Mesenchymal stem cell (in vitro differentiated cells and primary cell): Measurements from ENCODE around the gene PVR.
"Not testable (repeated sequence)": the region's sequence is repeated elsewhere in the genome, so short reads cannot be mapped to it uniquely, and the experiment has no call there.

Experiments
- DNase-seq: peaks from one replicate; pipeline ENCODE4 v3.0.0-alpha.2; 2013
- H2AFZ ChIP-seq: one replicate; pipeline ENCODE4 v1.6.1; 2013; ENCODE audit warnings: low read depth, mild to moderate bottlenecking, control low read depth, inconsistent platforms, low read length, moderate library complexity
- H2AK5ac ChIP-seq: 2 replicates; pipeline ENCODE4 v1.6.1; 2013; ENCODE audit warnings: low read length, moderate library complexity, mild to moderate bottlenecking, inconsistent platforms; ENCODE audit not compliant: severe bottlenecking
- H2BK120ac ChIP-seq: one replicate; pipeline ENCODE4 v1.6.1; 2013; ENCODE audit warnings: low read depth, mild to moderate bottlenecking, inconsistent platforms, low read length, moderate library complexity
- H2BK12ac ChIP-seq, 2 experiments: one replicate each; pipeline ENCODE4 v1.6.1; 2013; ENCODE audit warnings: inconsistent platforms in 2 of 2, low read length in 2 of 2, mild to moderate bottlenecking in 2 of 2, moderate library complexity in 2 of 2, control low read depth in 1 of 2
- H2BK15ac ChIP-seq: one replicate; pipeline ENCODE4 v1.6.1; 2013; ENCODE audit warnings: mild to moderate bottlenecking, low read depth, inconsistent platforms; ENCODE audit not compliant: poor library complexity, severe bottlenecking
- H2BK5ac ChIP-seq: 2 replicates; pipeline ENCODE4 v1.6.1; 2013; ENCODE audit warnings: low read depth, mild to moderate bottlenecking, low read length, control low read depth, inconsistent platforms; ENCODE audit not compliant: poor library complexity, severe bottlenecking
- H3K14ac ChIP-seq, 2 experiments: one replicate each; pipeline ENCODE4 v1.6.1; 2013; ENCODE audit warnings: inconsistent platforms in 2 of 2, low read length in 2 of 2, control low read depth in 1 of 2, mild to moderate bottlenecking in 1 of 2, moderate library complexity in 1 of 2
- H3K18ac ChIP-seq, 2 experiments: one replicate each; pipeline ENCODE4 v1.6.1; 2013; ENCODE audit warnings: inconsistent platforms in 2 of 2, low read length in 2 of 2, control low read depth in 1 of 2, low read depth in 1 of 2, mild to moderate bottlenecking in 1 of 2
- H3K23ac ChIP-seq, 2 experiments: one replicate each; pipeline ENCODE4 v1.6.1; 2013; ENCODE audit warnings: inconsistent platforms in 2 of 2, low read length in 2 of 2, mild to moderate bottlenecking in 2 of 2, moderate library complexity in 2 of 2, control low read depth in 1 of 2
- H3K27ac ChIP-seq: 2 replicates; pipeline ENCODE4 v1.5.1; 2013; ENCODE audit warnings: mild to moderate bottlenecking, moderate library complexity, low read length, control low read depth, inconsistent platforms; ENCODE audit not compliant: poor library complexity, severe bottlenecking
- H3K27me3 ChIP-seq, 2 experiments: 2 replicates each; pipeline versions ENCODE4 v1.6.1 to v1.7.0; 2013; ENCODE audit warnings: low read length in 2 of 2, mild to moderate bottlenecking in 2 of 2, moderate library complexity in 2 of 2, control low read depth in 1 of 2, inconsistent platforms in 1 of 2; ENCODE audit not compliant: control insufficient read depth in 1 of 2, insufficient read depth in 1 of 2
- H3K36me3 ChIP-seq, 2 experiments: 2 replicates each; pipeline versions ENCODE4 v1.6.1 to v1.7.0; 2013; ENCODE audit warnings: low read length in 2 of 2, control low read depth in 1 of 2, inconsistent platforms in 1 of 2, low read depth in 1 of 2, mild to moderate bottlenecking in 1 of 2; ENCODE audit not compliant: insufficient read depth in 2 of 2, control insufficient read depth in 1 of 2
- H3K4ac ChIP-seq, 2 experiments: one replicate each; pipeline ENCODE4 v1.6.1; 2013; ENCODE audit warnings: inconsistent platforms in 2 of 2, low read length in 2 of 2, mild to moderate bottlenecking in 2 of 2, moderate library complexity in 2 of 2, control low read depth in 1 of 2, low read depth in 1 of 2
- H3K4me1 ChIP-seq: 2 replicates; pipeline ENCODE4 v1.6.1; 2013; ENCODE audit warnings: low read depth, low read length, control low read depth; ENCODE audit not compliant: control insufficient read depth, insufficient read depth
- H3K4me2 ChIP-seq: 2 replicates; pipeline ENCODE4 v1.6.1; 2013; ENCODE audit warnings: low read length, mild to moderate bottlenecking, inconsistent platforms; ENCODE audit not compliant: poor library complexity, severe bottlenecking
- H3K4me3 ChIP-seq, 2 experiments: 2 replicates each; pipeline versions ENCODE4 v1.5.1 to v1.7.0; 2013; ENCODE audit warnings: low read length in 2 of 2, mild to moderate bottlenecking in 2 of 2, control low read depth in 1 of 2, low read depth in 1 of 2; ENCODE audit not compliant: insufficient read depth in 1 of 2
- H3K79me1 ChIP-seq: replicated peaks from 2 replicates; pipeline ENCODE4 v1.6.1; 2013; ENCODE audit warnings: mild to moderate bottlenecking, control low read depth, low read length, inconsistent platforms; ENCODE audit not compliant: poor library complexity, severe bottlenecking
- H3K9ac ChIP-seq: 2 replicates; pipeline ENCODE4 v1.7.0; 2013; ENCODE audit warnings: mild to moderate bottlenecking, low read length, moderate library complexity
- H3K9me3 ChIP-seq: 2 replicates; pipeline ENCODE4 v1.7.0; 2013; ENCODE audit warnings: mild to moderate bottlenecking, low read length; ENCODE audit not compliant: control insufficient read depth
- H4K8ac ChIP-seq: one replicate; pipeline ENCODE4 v1.6.1; 2013; ENCODE audit warnings: inconsistent platforms, mild to moderate bottlenecking, low read length, moderate library complexity
- H4K91ac ChIP-seq: one replicate; pipeline ENCODE4 v1.6.1; 2013; ENCODE audit warnings: mild to moderate bottlenecking, low read length, inconsistent platforms
- WGBS: methylation state at CpG from one replicate; pipeline ENCODE4 v1.1.7; 2013; ENCODE audit warnings: mixed read lengths; 5-methylcytosine and 5-hydroxymethylcytosine counted together

Gene PVR

DNA sequence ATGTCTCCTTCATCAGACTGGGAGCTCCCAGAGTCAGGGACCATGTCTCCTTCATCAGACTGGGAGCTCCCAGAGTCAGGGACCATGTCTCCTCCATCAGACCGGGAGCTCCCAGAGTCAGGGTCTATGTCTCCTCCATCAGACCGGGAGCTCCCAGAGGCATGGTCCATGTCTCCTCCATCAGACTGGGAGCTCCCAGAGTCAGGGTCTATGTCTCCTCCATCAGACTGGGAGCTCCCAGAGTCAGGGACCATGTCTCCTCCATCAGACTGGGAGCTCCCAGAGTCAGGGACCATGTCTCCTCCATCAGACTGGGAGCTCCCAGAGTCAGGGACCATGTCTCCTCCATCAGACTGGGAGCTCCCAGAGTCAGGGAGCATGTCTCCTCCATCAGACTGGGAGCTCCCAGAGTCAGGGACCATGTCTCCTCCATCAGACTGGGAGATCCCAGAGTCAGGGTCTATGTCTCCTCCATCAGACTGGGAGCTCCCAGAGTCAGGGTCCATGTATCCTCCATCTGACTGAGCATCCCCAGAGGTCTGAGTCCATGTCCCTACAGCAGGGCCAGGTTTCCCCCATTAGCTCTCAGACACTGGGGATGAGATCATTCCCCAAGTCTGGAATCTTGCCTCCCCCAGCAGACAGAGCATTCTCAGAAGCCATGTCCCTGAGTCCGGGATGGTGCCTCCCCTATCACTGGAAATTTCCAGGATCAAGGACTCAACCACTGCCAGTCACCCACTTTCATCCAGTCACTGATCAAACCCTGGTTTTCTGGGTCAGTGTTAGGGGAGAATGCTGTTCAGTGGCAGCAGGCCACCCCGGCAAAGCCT lies 65.9 kb downstream of the PVR start:
- 100% methylated on average over 2 of the region's 4 CpGs for WGBS
- not testable (repeated sequence) for DNase-seq

DNA sequence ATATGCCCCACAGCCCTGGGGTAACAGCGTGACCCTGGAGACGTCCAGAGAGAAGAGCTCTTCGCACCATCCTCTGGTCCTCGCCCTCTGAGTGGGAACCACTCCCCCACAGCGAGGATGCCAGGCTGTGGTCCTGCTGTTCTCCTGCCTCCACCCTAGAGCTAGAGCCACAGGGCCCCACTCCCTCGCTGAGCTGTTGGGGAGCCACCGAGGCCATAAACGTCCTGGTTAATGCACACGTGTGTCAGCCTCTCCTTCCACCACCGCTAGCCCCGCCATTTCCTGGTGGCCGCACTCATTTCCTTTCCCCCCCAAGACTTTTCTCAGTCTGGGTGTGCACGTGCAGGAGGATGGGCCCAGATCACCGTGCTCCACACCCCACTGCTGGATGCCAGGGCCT lies 66.8 kb downstream of the PVR start:
- Histone ChIP-seq H2AFZ (no peak overlapping the region), H3K9me3 (peaks cover 5% of the 10 kb centered on the region), H3K27ac (no peak overlapping the region), H4K8ac (no peak overlapping the region), H3K4me3 (no peak overlapping the region), H2BK5ac (no peak overlapping the region), H3K9ac (no peak overlapping the region), H3K79me1 (no peaks in the 10 kb centered on the region), H3K4me1 (no peaks in the 10 kb centered on the region), H4K91ac (no peak overlapping the region), H3K18ac (no peak overlapping the region), H3K4ac (no peak overlapping the region), H2AK5ac (no peak overlapping the region), H3K4me2 (no peak overlapping the region), H3K27me3 (peaks cover 4 to 21% of the 10 kb centered on the region in 2 experiments), H3K23ac (no peak overlapping the region), H2BK120ac (no peak overlapping the region), H2BK12ac (no peak overlapping the region), H3K36me3 (no peaks in the 10 kb centered on the region), H3K14ac (no peak overlapping the region), H2BK15ac (no peak overlapping the region)
- WGBS: 91% methylated on average over 14 of the region's 14 CpGs
- no peak for DNase-seq

More for the DNA sequence above, 65.9 kb downstream of the PVR start:
- H3K4ac ChIP-seq, H4K8ac ChIP-seq, H2BK120ac ChIP-seq, H2BK5ac ChIP-seq, H3K36me3 ChIP-seq, H4K91ac ChIP-seq, H3K4me3 ChIP-seq, H3K9ac ChIP-seq, H2BK12ac ChIP-seq, H2BK15ac ChIP-seq, H3K4me2 ChIP-seq, H3K14ac ChIP-seq, H3K27ac ChIP-seq, H3K4me1 ChIP-seq, H3K23ac ChIP-seq, H3K79me1 ChIP-seq, H2AK5ac ChIP-seq, H2AFZ ChIP-seq, H3K9me3 ChIP-seq, H3K18ac ChIP-seq: not testable (repeated sequence)
- peaks cover 4 to 21% of the 10 kb centered on the region in 2 experiments for H3K27me3 ChIP-seq

DNA sequence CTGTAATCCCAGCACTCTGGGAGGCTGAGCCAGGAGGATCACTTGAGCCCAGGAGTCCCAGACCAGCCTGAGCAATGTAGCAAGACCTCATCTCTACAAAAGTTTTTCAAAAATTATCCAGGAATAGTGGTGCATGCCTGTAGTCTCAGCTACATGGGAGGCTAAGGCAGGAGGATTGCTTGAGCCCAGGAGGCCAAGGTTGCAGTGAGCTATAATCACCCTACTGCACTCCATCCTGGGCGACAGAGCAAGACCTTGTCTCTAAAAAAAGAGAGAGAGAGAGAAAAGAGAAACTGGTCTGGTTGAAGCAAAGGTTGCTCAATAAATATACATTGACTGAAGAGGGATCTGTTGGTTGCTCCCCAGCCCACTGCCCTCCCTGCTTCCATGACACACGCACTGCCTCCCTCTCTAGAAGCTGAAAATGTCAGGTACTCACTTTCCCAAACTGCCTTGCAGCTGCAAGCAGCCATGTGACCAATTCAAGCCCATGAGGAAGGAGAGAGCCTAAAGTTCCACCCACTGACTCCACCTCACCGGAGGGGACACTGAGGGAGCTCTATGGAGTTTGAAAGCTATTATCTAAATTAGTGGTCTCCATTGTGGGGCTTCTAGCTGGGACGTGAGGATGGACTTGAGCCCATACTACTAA lies 69.3 kb downstream of the PVR start:
- H3K14ac ChIP-seq: no peak overlapping the region

More for the DNA sequence above, 69.3 kb downstream of the PVR start:
- Histone ChIP-seq H3K4ac (no peak overlapping the region), H3K4me3 (no peak overlapping the region), H3K36me3 (no peaks in the 10 kb centered on the region), H3K79me1 (no peaks in the 10 kb centered on the region), H2BK12ac (no peak overlapping the region), H2BK15ac (no peak overlapping the region), H2BK120ac (no peak overlapping the region), H3K18ac (no peak overlapping the region), H2AFZ (no peak overlapping the region), H3K4me1 (no peaks in the 10 kb centered on the region), H4K8ac (no peak overlapping the region), H3K9me3 (peaks cover 5% of the 10 kb centered on the region), H3K27ac (no peak overlapping the region), H3K27me3 (peaks cover 0 to 16% of the 10 kb centered on the region in 2 experiments), H3K23ac (no peak overlapping the region), H3K9ac (no peak overlapping the region), H4K91ac (no peak overlapping the region), H2BK5ac (no peak overlapping the region), H2AK5ac (no peak overlapping the region), H3K4me2 (no peak overlapping the region)
- peak; percentile 26 for DNase-seq
- 50% methylated on average over 2 of the region's 4 CpGs for WGBS
